ENCODE results near the gene SERPINB3. TPM values are rescaled to one million over a fixed set of nuclear protein-coding genes. Genes with fewer than 3 reads are reported as not detected.
"Not testable (repeated sequence)": the region's sequence is repeated elsewhere in the genome, so short reads cannot be mapped to it uniquely, and the experiment has no call there.

The SERPINB3 gene
- polyA plus RNA-seq, 2 donors = 167 to 870 TPM

DNA sequence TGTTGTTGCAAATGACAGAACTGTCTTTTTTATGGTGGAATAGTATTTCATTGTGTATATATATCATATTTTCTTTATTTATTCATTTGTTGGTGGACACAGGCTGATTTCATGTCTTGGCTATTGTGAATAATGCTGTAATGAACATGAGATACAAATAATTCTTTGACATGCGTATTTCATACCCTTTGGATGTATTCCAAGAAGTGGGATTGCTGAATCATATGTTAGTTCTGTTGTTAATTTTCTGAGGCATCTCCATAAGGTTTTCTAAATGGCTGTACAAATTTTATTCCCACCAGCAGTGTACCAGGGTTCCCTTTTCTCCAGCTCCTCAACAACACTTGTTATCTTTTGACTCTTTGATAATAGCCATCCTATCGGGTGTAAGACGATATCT lies 11.4 kb downstream of the SERPINB3 start:
- 81% methylated on average over 3 of the region's 3 CpGs for WGBS, 2 donors
- not testable (repeated sequence) for H3K4me1 ChIP-seq (ENCODE audit: control insufficient read depth in 2 of 2, insufficient read depth in 2 of 2, low read length in 1 of 2)

DNA sequence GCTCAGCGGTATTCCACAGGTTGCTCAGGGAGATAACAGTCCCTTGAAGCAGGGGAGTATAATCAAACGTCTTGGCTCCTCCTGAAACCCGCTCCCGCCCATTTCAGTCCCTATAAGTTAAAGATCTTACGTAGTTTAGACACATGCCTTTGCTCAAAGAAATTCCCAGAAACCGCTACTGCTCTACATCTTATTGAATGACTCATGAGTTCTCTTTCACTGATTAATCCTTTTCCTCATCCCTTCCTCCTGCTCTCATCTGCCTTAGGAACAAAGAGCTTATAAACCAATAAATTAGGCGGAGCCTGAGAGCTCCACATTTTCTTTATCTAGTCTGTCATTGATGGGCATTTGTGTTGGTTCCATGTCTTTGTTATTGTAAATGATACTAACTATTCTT lies 13.5 kb downstream of the SERPINB3 start:
- WGBS, 2 donors = 57 to 60% methylated on average over 7 of the region's 7 CpGs
- Histone ChIP-seq H3K4me1 (ENCODE audit: control insufficient read depth in 2 of 2, insufficient read depth in 2 of 2, low read length in 1 of 2) (no peaks in the 10 kb centered on the region), H3K9me3 (ENCODE audit: control insufficient read depth in 2 of 2, insufficient read depth in 1 of 2, low read depth in 1 of 2, low read length in 1 of 2) (no peaks in the 10 kb centered on the region), H3K4me3 (ENCODE audit: low read depth in 1 of 2, low read length in 2 of 2) (no peak overlapping the region), H3K27me3 (ENCODE audit: control insufficient read depth in 1 of 2, insufficient read depth in 2 of 2, low read length in 2 of 2) (no peaks in the 10 kb centered on the region), H3K36me3 (ENCODE audit: control insufficient read depth in 2 of 2, insufficient read depth in 2 of 2, low read length in 1 of 2) (no peaks in the 10 kb centered on the region), H3K27ac (ENCODE audit: low read depth in 2 of 2, low read length in 1 of 2) (no peak overlapping the region)

More for the DNA sequence above, 11.4 kb downstream of the SERPINB3 start:
- not testable (repeated sequence) for H3K27me3 ChIP-seq (ENCODE audit: control insufficient read depth in 1 of 2, insufficient read depth in 2 of 2, low read length in 2 of 2); H3K4me3 ChIP-seq (ENCODE audit: low read depth in 1 of 2, low read length in 2 of 2); H3K27ac ChIP-seq (ENCODE audit: low read depth in 2 of 2, low read length in 1 of 2); H3K9me3 ChIP-seq (ENCODE audit: control insufficient read depth in 2 of 2, insufficient read depth in 1 of 2, low read depth in 1 of 2, low read length in 1 of 2); H3K36me3 ChIP-seq (ENCODE audit: control insufficient read depth in 2 of 2, insufficient read depth in 2 of 2, low read length in 1 of 2)

GRCh38 chr18:63646936-63647335 lies 14.8 kb downstream of the SERPINB3 start:
- no peaks in the 10 kb centered on the region for H3K27me3 ChIP-seq (ENCODE audit: control insufficient read depth in 1 of 2, insufficient read depth in 2 of 2, low read length in 2 of 2)
- H3K36me3 ChIP-seq (ENCODE audit: control insufficient read depth in 2 of 2, insufficient read depth in 2 of 2, low read length in 1 of 2) = no peaks in the 10 kb centered on the region
- no peak overlapping the region for H3K27ac ChIP-seq (ENCODE audit: low read depth in 2 of 2, low read length in 1 of 2)
- H3K4me1 ChIP-seq (ENCODE audit: control insufficient read depth in 2 of 2, insufficient read depth in 2 of 2, low read length in 1 of 2) = no peaks in the 10 kb centered on the region
- H3K4me3 ChIP-seq (ENCODE audit: low read depth in 1 of 2, low read length in 2 of 2) = no peak overlapping the region
- no peaks in the 10 kb centered on the region for H3K9me3 ChIP-seq (ENCODE audit: control insufficient read depth in 2 of 2, insufficient read depth in 1 of 2, low read depth in 1 of 2, low read length in 1 of 2)

- not testable (repeated sequence) for H3K4me3 ChIP-seq (ENCODE audit: low read depth in 1 of 2, low read length in 2 of 2); H3K27ac ChIP-seq (ENCODE audit: low read depth in 2 of 2, low read length in 1 of 2); H3K27me3 ChIP-seq (ENCODE audit: control insufficient read depth in 1 of 2, insufficient read depth in 2 of 2, low read length in 2 of 2); H3K36me3 ChIP-seq (ENCODE audit: control insufficient read depth in 2 of 2, insufficient read depth in 2 of 2, low read length in 1 of 2); H3K9me3 ChIP-seq (ENCODE audit: control insufficient read depth in 2 of 2, insufficient read depth in 1 of 2, low read depth in 1 of 2, low read length in 1 of 2); H3K4me1 ChIP-seq (ENCODE audit: control insufficient read depth in 2 of 2, insufficient read depth in 2 of 2, low read length in 1 of 2)
- 86 to 95% methylated on average over 1 of the region's 1 CpG for WGBS, 2 donors
Measured at GRCh38 chr18:63644694-63645093, 17.0 kb downstream of the SERPINB3 start.

- 69 to 80% methylated on average over 1 of the region's 2 CpGs for WGBS, 2 donors
- not testable (repeated sequence) for H3K4me1 ChIP-seq (ENCODE audit: control insufficient read depth in 2 of 2, insufficient read depth in 2 of 2, low read length in 1 of 2); H3K27me3 ChIP-seq (ENCODE audit: control insufficient read depth in 1 of 2, insufficient read depth in 2 of 2, low read length in 2 of 2); H3K36me3 ChIP-seq (ENCODE audit: control insufficient read depth in 2 of 2, insufficient read depth in 2 of 2, low read length in 1 of 2); H3K27ac ChIP-seq (ENCODE audit: low read depth in 2 of 2, low read length in 1 of 2); H3K9me3 ChIP-seq (ENCODE audit: control insufficient read depth in 2 of 2, insufficient read depth in 1 of 2, low read depth in 1 of 2, low read length in 1 of 2); H3K4me3 ChIP-seq (ENCODE audit: low read depth in 1 of 2, low read length in 2 of 2)
Measured at GRCh38 chr18:63644142-63644541, 17.6 kb downstream of the SERPINB3 start, which contains the start of gene SERPINB4. TSS of gene SERPINB4 (minus strand) at chr18:63644256. CDS start at chr18:63643577, 679 bp downstream.

- not testable (repeated sequence) for H3K4me1 ChIP-seq (ENCODE audit: control insufficient read depth in 2 of 2, insufficient read depth in 2 of 2, low read length in 1 of 2); H3K27ac ChIP-seq (ENCODE audit: low read depth in 2 of 2, low read length in 1 of 2); H3K9me3 ChIP-seq (ENCODE audit: control insufficient read depth in 2 of 2, insufficient read depth in 1 of 2, low read depth in 1 of 2, low read length in 1 of 2); H3K4me3 ChIP-seq (ENCODE audit: low read depth in 1 of 2, low read length in 2 of 2); H3K27me3 ChIP-seq (ENCODE audit: control insufficient read depth in 1 of 2, insufficient read depth in 2 of 2, low read length in 2 of 2); H3K36me3 ChIP-seq (ENCODE audit: control insufficient read depth in 2 of 2, insufficient read depth in 2 of 2, low read length in 1 of 2)
- 84 to 90% methylated on average over 4 of the region's 4 CpGs for WGBS, 2 donors
Measured at GRCh38 chr18:63642668-63643356, 18.9 kb downstream of the SERPINB3 start.

DNA sequence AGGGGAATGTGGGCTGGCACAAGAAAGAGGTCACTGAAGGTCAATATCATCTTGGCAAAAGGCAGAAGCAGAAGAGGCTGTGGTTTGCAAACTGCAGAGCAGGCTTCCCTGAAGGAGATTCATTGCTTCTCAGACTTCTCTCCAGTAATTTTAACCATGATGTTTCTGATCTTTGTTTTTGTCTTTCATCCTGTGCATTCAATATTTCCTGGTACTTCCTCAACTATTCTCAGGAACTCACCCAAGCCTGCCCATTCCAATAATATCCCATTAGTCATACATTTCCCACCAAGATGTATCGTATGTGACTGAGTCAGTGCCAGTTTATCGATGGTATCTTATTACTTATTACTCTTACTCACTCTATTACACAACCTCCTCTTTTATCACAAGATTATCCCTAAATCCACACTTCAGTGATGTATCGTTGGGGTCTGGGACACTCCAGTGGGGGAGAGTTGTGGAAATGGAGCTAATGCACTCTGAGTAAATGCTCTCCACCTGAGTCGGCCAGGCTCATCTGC lies 20.5 kb downstream of the SERPINB3 start:
- not testable (repeated sequence) for H3K4me3 ChIP-seq (ENCODE audit: low read depth in 1 of 2, low read length in 2 of 2); H3K4me1 ChIP-seq (ENCODE audit: control insufficient read depth in 2 of 2, insufficient read depth in 2 of 2, low read length in 1 of 2)
- WGBS, 2 donors = 65 to 70% methylated on average over 4 of the region's 4 CpGs

DNA sequence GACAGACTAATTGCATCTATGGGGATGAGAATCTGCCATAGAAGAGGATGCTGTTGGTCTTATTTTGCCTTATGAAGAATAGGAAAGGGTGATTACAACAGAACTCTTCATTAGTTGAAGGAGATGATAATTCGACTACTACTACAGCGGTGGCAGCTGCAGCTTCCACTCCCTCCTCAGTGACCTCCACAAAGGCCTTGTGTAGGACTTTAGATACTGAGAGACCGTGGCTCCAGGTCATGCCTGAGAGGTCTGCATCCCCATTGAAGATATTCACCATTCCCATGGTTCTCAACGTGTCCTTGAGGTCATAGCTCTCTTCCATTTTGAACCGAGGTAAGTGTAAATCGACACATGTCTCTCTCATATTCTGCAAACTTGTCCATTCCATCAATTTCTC lies 24.0 kb downstream of the SERPINB3 start:
- no peaks in the 10 kb centered on the region for H3K36me3 ChIP-seq (ENCODE audit: control insufficient read depth in 2 of 2, insufficient read depth in 2 of 2, low read length in 1 of 2)
- 85 to 88% methylated on average over 6 of the region's 6 CpGs for WGBS, 2 donors
- H3K4me1 ChIP-seq (ENCODE audit: control insufficient read depth in 2 of 2, insufficient read depth in 2 of 2, low read length in 1 of 2) = no peaks in the 10 kb centered on the region
- H3K27me3 ChIP-seq (ENCODE audit: control insufficient read depth in 1 of 2, insufficient read depth in 2 of 2, low read length in 2 of 2) = no peaks in the 10 kb centered on the region
- H3K4me3 ChIP-seq (ENCODE audit: low read depth in 1 of 2, low read length in 2 of 2) = no peak overlapping the region
- no peaks in the 10 kb centered on the region for H3K9me3 ChIP-seq (ENCODE audit: control insufficient read depth in 2 of 2, insufficient read depth in 1 of 2, low read depth in 1 of 2, low read length in 1 of 2)
- H3K27ac ChIP-seq (ENCODE audit: low read depth in 2 of 2, low read length in 1 of 2) = no peak overlapping the region

More for the DNA sequence above, 20.5 kb downstream of the SERPINB3 start:
- not testable (repeated sequence) for H3K27me3 ChIP-seq (ENCODE audit: control insufficient read depth in 1 of 2, insufficient read depth in 2 of 2, low read length in 2 of 2); H3K9me3 ChIP-seq (ENCODE audit: control insufficient read depth in 2 of 2, insufficient read depth in 1 of 2, low read depth in 1 of 2, low read length in 1 of 2); H3K36me3 ChIP-seq (ENCODE audit: control insufficient read depth in 2 of 2, insufficient read depth in 2 of 2, low read length in 1 of 2); H3K27ac ChIP-seq (ENCODE audit: low read depth in 2 of 2, low read length in 1 of 2)

DNA sequence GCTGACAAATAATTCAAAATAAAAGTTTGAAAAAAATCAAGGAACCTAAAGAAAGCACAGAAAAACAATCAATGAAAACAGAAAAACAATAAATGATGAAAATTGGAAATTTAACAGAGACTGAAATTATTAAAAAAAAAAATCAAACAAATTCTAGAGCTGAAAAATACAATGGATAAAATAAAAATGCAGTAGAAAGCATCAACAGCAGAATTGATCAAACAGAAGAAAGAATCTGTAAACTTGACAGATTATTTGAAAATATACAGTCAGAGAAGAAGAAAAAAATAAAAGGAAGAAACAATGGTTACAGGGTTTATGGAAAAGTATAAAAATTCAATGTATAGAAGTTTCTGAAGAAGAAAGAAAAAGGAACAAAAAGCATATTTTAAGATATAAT lies 33.9 kb downstream of the SERPINB3 start:
- Histone ChIP-seq H3K9me3 (ENCODE audit: control insufficient read depth in 2 of 2, insufficient read depth in 1 of 2, low read depth in 1 of 2, low read length in 1 of 2) (peaks cover 10 to 18% of the 10 kb centered on the region in 2 donors), H3K27me3 (ENCODE audit: control insufficient read depth in 1 of 2, insufficient read depth in 2 of 2, low read length in 2 of 2) (no peaks in the 10 kb centered on the region), H3K4me1 (ENCODE audit: control insufficient read depth in 2 of 2, insufficient read depth in 2 of 2, low read length in 1 of 2) (no peaks in the 10 kb centered on the region), H3K27ac (ENCODE audit: low read depth in 2 of 2, low read length in 1 of 2) (no peak overlapping the region), H3K36me3 (ENCODE audit: control insufficient read depth in 2 of 2, insufficient read depth in 2 of 2, low read length in 1 of 2) (no peaks in the 10 kb centered on the region), H3K4me3 (ENCODE audit: low read depth in 1 of 2, low read length in 2 of 2) (no peak overlapping the region)

- Histone ChIP-seq H3K9me3 (ENCODE audit: control insufficient read depth in 2 of 2, insufficient read depth in 1 of 2, low read depth in 1 of 2, low read length in 1 of 2) (peaks cover 10 to 18% of the 10 kb centered on the region in 2 donors), H3K4me1 (ENCODE audit: control insufficient read depth in 2 of 2, insufficient read depth in 2 of 2, low read length in 1 of 2) (no peaks in the 10 kb centered on the region), H3K27me3 (ENCODE audit: control insufficient read depth in 1 of 2, insufficient read depth in 2 of 2, low read length in 2 of 2) (no peaks in the 10 kb centered on the region), H3K36me3 (ENCODE audit: control insufficient read depth in 2 of 2, insufficient read depth in 2 of 2, low read length in 1 of 2) (no peaks in the 10 kb centered on the region), H3K4me3 (ENCODE audit: low read depth in 1 of 2, low read length in 2 of 2) (no peak overlapping the region), H3K27ac (ENCODE audit: low read depth in 2 of 2, low read length in 1 of 2) (no peak overlapping the region)
- WGBS, 2 donors = 68 to 76% methylated on average over 4 of the region's 4 CpGs
Measured at GRCh38 chr18:63626431-63626830, 35.3 kb downstream of the SERPINB3 start.
